WTC11 (cell line): Measurements from ENCODE around the gene MEGF8.

Experiments used
- CREB1 ChIP-seq: sonication (generic); formaldehyde crosslinking; IDR thresholded peaks from 2 replicates; pipeline ENCODE4 v1.8.0; 2023; ENCODE audit warnings: mild to moderate bottlenecking, missing genetic modification reagents
- ELF4 ChIP-seq: sonication (generic); formaldehyde crosslinking; IDR thresholded peaks from 2 replicates; pipeline ENCODE4 v1.8.1; 2022; ENCODE audit warnings: low read depth, mild to moderate bottlenecking, moderate library complexity, missing genetic modification reagents
- GABPB1 ChIP-seq: sonication (generic); formaldehyde crosslinking; IDR thresholded peaks from 2 replicates; pipeline ENCODE4 v1.8.1; 2023; ENCODE audit warnings: mild to moderate bottlenecking, missing genetic modification reagents
- SP1 ChIP-seq: sonication (generic); formaldehyde crosslinking; conservative IDR thresholded peaks from 2 replicates; pipeline ENCODE4 v1.8.1; 2022; ENCODE audit warnings: missing genetic modification reagents
- TF ChIP-seq, protein P1 (sequence below): fragments of 200-600 bp; IDR thresholded peaks from 2 replicates; pipeline ENCODE4 v1.8.0; 2022; ENCODE audit warnings: antibody characterized with exemption

DNA sequence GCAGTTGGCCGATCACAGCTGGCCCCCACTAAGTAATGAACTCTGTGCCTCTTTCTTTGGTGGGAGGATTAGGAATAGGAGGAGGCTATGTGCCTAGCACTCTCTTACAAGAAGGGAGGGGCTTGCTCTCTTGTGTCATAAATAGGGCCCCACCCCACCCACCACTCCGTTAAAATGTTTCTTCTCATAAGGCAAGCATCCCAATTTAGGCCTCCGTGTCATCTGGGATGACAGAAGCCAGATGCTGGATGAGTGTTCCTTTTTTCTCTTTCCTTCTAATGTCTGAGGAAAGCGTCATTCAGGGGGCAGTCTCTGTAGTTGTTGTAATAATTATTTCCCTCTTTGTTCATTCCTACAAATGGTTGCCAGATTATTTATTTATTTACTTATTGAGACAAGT, 101.9 kb downstream of the MEGF8 start, which contains the start of gene LIPE:
- TF ChIP-seq, protein P1, sequence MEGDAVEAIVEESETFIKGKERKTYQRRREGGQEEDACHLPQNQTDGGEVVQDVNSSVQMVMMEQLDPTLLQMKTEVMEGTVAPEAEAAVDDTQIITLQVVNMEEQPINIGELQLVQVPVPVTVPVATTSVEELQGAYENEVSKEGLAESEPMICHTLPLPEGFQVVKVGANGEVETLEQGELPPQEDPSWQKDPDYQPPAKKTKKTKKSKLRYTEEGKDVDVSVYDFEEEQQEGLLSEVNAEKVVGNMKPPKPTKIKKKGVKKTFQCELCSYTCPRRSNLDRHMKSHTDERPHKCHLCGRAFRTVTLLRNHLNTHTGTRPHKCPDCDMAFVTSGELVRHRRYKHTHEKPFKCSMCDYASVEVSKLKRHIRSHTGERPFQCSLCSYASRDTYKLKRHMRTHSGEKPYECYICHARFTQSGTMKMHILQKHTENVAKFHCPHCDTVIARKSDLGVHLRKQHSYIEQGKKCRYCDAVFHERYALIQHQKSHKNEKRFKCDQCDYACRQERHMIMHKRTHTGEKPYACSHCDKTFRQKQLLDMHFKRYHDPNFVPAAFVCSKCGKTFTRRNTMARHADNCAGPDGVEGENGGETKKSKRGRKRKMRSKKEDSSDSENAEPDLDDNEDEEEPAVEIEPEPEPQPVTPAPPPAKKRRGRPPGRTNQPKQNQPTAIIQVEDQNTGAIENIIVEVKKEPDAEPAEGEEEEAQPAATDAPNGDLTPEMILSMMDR, result no peak
- TF ChIP-seq SP1 (no peak), ELF4 (CRISPR knock-in tag) (no peak), GABPB1 (CRISPR knock-in tag) (no peak), CREB1 (no peak)
